ENCODE measurements around the gene LIPH.
A peak's percentile ranks its signal among the peaks of the same experiment; 100 is the strongest.
"Not testable (repeated sequence)": the region's sequence is repeated elsewhere in the genome, so short reads cannot be mapped to it uniquely, and the experiment has no call there.

LIPH gene

GRCh38 chr3:185486394-185486793, 66.0 kb downstream of the LIPH start:
- DNase-seq (ENCODE audit: low spot score): no peak

GRCh38 chr3:185484296-185484695, 68.1 kb downstream of the LIPH start:
- no peak for DNase-seq (ENCODE audit: low spot score)

GRCh38 chr3:185479373-185479945, 72.9 kb downstream of the LIPH start:
- DNase-seq (ENCODE audit: low spot score): no peak

- DNase-seq (ENCODE audit: low spot score): no peak
Measured at GRCh38 chr3:185477316-185477715, 75.1 kb downstream of the LIPH start.

GRCh38 chr3:185474922-185475321, 77.5 kb downstream of the LIPH start:
- not testable (repeated sequence) for DNase-seq (ENCODE audit: low spot score)

GRCh38 chr3:185473290-185473815, 79.0 kb downstream of the LIPH start:
- no peak for DNase-seq (ENCODE audit: low spot score)

GRCh38 chr3:185470323-185470722, 82.1 kb downstream of the LIPH start:
- DNase-seq (ENCODE audit: low spot score): no peak

- DNase-seq (ENCODE audit: low spot score): no peak
Measured at GRCh38 chr3:185469542-185469941, 82.8 kb downstream of the LIPH start.

GRCh38 chr3:185466123-185466522, 86.3 kb downstream of the LIPH start:
- DNase-seq (ENCODE audit: low spot score): not testable (repeated sequence)

GRCh38 chr3:185465471-185465870, 86.9 kb downstream of the LIPH start:
- no peak for DNase-seq (ENCODE audit: low spot score)

GRCh38 chr3:185460719-185461350, 91.6 kb downstream of the LIPH start:
- DNase-seq (ENCODE audit: low spot score): peak; percentile 58

GRCh38 chr3:185460309-185460708, 92.1 kb downstream of the LIPH start:
- DNase-seq (ENCODE audit: low spot score): no peak

GRCh38 chr3:185457376-185457775, 95.0 kb downstream of the LIPH start:
- DNase-seq (ENCODE audit: low spot score): no peak

Measured in COLO829 (cell line).